Activated T-cell treated with anti-CD3 and anti-CD28 coated beads, Interleukin-2, amount 50 U/mL, for 48 hours (primary cell): ENCODE measurements around the gene EOMES.
"Not testable (repeated sequence)": the region's sequence is repeated elsewhere in the genome, so short reads cannot be mapped to it uniquely, and the experiment has no call there.

Experiments used
- DNase-seq, 2 experiments: peaks; one replicate each; pipeline ENCODE4 v3.0.0-alpha.2; 2020

Gene EOMES

GRCh38 chr3:27721717-27722564, at the start of gene EOMES:
Gene EOMES, minus strand, starts transcription at chr3:27722323. Its CDS starts 29 bp downstream, at chr3:27722294.
- peak; percentile 78 to 82 for DNase-seq

DNA sequence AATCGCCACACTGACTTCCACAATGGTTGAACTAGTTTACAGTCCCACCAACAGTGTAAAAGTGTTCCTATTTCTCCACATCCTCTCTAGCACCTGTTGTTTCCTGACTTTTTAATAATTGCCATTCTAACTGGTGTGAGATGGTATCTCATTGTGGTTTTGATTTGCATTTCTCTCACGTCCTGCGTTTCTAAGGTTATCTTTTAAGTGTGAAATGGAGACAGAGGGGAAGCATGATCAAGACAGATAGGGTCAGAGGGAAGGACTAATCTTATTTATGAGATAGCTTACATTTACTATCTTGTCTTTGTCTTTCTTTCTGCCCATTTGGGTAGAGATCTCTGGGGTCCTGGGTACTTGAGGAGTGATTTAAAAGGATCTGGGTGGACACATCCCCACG, 48.3 kb upstream of the EOMES start:
- not testable (repeated sequence) for DNase-seq

DNA sequence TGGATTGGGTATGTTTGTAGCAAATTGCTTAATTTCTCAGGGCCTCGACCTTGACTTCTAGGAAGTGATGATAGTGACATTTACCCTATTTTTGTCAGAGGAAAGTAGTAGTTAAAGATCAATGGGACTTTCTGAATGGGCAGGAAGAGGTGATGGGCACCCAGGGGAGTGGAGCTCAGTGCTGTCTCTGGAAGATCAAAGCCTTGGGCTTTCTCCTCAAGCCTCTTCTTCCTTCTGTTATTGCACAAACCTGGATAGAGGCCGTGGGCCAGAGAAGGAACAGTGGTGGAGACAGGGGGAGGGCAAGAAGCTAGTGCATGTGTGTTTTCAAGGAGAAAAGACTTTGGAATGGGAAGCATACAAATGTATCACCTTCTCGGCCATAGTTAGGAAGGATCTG, 44.9 kb upstream of the EOMES start:
- no peak for DNase-seq

DNA sequence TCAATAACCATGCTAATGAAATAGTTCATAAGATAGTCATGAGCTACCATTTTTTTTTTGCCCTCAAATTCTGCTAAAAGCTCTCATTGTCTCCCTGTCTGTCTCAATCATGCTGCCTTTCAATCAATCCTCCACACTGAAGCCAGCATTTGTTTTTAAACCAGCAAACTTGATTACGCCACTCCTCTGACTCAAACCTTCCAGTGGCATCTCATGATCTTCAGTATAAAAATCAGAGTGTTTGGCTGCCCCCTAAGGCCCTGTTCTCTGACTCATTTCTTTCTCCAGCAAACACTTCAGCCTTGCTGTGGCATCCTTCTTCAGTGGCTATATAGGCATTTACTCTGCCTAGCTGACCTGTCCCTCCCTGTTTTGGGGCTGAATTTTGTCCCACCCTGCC, 36.0 kb upstream of the EOMES start:
- peak; percentile 28 to 39 for DNase-seq

DNA sequence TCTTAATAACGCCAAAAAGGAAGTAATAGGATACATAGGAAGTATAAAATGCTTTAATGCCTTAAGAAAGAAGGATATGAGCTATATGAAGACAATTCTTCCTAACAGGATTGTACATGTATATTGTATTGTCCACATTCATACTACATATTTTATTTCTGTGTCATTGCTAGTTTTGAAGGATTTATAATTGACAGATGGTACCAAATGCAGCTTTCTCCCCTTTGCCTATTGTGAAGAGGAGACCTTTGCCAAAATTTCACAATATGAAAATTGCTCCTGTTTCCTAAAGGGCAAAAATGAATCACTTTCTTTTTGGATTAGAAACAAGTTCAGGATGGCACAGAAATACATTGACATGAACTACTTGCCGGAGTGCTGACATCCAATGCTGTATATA, 34.8 kb upstream of the EOMES start:
- no peak for DNase-seq

DNA sequence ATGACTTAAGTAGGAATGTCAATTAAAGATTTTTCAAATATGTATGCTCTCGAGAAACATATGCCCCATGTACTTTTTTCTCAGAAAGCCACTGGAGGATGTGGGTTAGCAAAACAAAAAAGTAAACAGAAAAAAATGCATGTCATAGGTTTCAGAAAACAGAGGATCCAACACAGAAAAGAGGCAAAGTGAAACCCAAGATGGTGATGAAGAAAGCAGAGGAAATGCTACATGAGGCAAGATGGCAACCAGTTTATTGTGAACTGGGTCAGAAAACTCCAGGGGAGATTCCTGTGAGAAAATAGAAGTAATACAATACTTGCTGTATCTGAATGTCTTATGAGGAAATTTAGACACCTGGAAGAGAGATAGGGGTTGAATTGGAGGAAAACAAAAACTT, 30.8 kb upstream of the EOMES start:
- DNase-seq = no peak

GRCh38 chr3:27749643-27750042, 27.5 kb upstream of the EOMES start:
- no peak for DNase-seq

DNA sequence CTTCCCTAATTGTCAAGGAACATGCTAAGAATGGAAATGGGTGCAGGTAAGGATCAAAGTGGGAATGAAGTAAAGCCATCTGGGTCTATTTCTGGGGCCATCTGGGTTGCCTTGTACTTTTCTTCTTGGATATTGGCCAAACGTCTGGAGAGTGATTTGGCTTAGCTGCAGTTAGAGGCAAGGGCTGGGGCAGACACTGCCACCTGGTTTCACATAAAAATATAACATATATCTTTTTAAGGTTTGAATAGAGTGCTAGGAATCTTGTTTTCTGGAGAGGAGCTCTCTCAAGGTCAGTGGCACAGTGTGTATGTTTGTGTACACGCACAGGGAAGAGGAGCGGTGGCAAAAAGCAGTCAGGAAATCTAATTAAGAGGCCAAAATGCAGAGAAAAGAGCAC, 24.7 kb upstream of the EOMES start:
- no peak for DNase-seq

DNA sequence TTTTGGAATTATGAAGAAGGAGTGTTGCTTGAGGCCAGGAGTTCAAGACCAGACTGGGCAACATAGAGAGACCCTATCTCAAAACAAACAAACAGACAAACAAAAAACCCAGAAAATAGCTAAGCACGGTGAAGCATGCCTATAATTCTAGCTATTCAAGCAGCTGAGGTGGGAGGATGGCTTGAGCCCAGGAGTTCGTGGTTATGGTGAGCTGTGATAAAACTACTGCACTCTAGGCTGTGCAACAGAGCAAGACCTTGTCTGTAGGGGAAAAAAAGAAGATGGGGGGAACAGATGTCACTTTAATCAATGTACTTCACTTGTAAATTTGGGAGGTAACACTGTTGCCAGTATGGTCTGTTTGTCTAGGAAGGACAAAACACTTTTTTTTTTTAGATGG, 18.7 kb upstream of the EOMES start:
- no peak for DNase-seq

GRCh38 chr3:27737091-27737490, 15.0 kb upstream of the EOMES start:
- DNase-seq = no peak

GRCh38 chr3:27730774-27731659, 8.9 kb upstream of the EOMES start:
- DNase-seq = no peak

GRCh38 chr3:27729748-27730611, 7.9 kb upstream of the EOMES start:
- peak; percentile 49 to 59 for DNase-seq

DNA sequence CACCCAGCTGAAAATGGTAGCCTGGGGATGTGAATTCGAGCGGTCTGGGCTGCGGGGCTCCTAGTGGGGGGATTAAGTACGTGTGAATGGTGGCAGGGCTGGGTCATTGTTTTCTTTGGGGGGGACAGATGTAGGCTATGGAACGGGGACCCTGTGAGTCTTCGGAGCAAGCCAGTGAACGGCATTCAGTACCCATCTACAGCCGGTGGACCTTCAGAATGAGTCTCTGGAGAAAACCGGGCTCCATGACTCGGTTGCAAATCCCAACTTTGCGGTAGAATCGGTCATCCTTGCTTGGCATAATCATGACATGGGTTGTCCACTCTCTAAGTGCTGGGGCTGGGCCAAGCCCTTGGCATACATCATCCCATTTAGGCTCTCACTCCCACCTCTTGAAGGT, 7.2 kb upstream of the EOMES start:
- no peak for DNase-seq

DNA sequence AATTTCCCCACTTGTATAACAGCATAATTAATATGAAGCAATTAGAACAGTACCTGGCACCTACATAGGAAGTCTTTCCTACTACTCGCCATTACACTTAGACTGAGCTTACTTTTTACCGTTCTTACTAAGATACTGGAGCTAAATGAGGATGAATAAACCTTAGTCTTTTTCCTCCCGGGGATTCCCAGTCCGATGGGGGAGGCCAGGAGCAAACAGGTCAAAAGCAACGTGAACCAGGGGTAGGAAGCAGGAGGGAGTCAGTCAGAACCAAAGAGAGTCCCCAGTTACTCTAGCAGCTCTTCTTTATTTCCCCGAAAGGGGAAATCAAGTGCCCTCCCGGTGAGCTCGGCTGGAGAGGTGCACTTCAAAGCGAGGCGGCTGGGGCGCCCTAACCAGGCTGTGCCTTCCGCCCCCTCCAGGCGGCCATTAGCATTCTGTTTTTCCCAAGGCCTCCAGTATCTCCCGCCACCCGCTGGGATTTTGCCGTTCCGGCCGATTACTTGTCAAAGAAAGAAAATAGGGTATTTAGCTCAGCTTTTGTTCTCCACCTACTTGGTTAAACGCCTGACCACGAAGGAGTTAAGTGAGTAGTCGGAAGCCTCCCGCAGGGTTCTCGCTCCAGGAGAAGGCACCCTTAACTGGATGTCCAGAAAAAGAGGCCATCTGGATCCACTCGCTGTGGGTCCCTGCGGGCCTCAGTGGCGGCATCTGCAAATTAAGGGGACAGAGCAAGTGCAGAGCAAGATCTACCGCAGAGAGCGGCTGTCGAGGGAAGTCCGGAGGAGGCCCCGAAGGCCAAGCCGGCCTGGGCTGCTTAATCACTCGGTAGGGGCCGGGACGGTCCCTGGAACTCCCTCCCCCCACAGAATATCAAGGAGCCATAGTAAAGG, 6.3 kb upstream of the EOMES start:
- peak; percentile 58 to 59 for DNase-seq

GRCh38 chr3:27726240-27726639, 4.1 kb upstream of the EOMES start:
- DNase-seq = no peak

DNA sequence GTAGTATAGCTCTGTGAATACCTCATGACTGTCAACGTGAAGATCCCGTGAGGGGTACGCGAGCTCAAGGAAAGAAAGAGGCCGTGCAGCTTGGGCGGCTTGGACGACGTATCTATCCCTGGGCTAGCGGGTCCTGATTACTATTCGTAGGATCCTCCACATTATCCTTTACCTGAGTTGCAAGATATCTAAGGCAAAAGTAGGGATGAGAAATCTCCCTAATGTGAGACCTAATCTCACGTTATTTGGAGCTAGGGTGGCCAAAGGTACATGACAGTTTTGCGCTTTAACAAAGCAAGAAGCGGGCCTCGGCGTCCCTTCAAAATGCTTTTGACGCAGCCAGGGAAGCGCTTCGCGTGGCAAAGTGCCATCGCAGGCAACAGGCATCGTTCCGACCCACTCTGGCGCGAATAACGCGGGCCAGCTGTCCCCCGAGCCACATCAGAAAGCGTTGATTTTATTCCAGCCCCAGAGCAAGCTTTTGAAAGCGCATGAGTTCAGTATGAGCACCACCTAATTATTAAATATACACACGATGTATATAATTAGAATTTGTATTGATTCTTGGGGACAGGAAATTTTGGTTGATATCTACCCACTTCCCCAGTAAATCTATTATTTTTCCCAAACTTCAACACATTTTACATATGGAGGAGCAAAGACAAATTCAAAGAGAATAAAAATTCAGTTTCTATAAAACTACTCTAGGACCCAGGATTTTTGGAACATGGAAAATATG, 2.5 kb upstream of the EOMES start:
- peak in 1 of 2 experiments; percentile 19 for DNase-seq

GRCh38 chr3:27723815-27724458, 1.8 kb upstream of the EOMES start:
- DNase-seq = peak; percentile 43 to 45

DNA sequence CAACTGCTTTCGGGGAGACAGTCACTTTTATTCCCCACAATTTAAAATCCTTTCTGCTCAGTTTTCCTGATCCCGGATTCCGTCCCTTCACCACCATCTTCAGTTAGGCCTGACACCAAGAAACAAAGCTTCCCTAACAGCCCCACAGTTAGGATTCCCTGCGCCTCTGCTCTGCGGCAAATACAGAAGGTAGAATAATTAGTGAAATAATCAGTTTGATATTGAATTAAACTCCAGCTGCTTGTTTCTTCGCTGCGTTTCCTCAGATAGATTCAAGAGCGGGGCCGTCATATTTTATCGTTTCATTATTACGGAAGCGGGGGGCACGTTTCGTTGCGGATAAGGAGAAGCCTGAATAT, 1.3 kb upstream of the EOMES start:
- no peak for DNase-seq

DNA sequence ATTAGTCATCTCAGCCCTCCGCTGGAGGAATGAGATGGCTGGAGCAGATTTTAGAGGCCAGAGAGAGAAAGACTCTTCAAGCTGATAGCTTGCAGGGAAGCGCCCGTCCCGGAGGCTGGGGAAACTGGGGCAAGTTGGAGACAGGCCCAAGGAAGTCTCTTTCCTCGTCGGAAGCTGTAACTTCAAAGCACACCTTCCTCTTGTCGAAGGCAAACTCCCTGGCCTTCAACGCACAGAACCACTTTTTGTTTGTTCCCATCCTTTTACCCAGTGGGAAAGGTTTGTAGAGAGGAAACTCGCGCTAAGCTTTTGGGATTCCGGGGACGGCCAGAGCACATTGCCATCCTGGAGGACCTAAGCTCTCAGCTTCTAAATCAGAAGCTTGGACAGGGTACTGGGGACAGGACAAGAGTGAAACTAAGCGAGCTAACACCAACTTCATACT, 900 bp upstream of the EOMES start:
- peak; percentile 31 for DNase-seq

DNA sequence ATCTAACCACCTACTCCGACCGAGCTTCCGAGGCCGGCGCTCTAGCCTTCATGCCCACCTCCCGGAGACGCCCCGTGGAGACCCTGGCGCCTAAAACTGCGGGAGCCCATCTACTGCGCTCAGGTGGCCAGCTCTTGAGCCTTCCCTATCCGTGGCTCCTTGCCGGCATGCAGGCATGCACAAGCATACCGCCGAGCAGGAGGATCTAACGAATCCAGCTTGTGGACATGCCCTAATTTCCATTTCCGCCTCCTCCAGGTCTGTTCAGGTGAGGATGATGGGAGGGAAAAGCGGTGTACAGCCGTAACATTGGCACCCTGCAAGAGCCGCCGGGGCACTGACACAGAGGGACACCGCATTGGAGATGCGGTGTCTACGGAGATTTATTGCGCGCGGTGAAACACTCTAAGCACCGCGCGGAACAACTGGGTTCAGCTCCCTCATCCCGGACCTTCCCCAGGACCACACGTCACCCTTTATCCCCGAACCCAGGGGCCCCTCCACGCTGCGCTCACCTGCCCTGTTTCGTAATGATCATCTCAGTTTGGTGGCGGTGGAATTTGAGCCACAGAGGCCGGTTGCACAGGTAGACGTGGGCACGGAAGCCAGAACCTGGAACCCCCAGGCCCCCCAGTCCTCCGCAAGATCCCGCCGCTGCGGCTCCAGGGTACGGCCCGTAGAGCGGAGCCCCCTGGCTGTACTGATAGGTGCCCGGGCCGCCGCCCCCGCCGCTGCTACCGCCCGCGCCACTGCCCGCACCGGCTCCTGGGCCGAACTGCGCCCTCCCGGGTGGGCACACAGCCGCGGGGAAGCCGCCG, 1.0 kb downstream of the EOMES start:
- DNase-seq = peak; percentile 40 to 53
